Measurements from ENCODE around the gene ZNF763. TPM values are rescaled to one million over a fixed set of nuclear protein-coding genes. Genes with fewer than 3 reads are reported as not detected.
A peak's percentile ranks its signal among the peaks of the same experiment; 100 is the strongest.
"Not testable (repeated sequence)": the region's sequence is repeated elsewhere in the genome, so short reads cannot be mapped to it uniquely, and the experiment has no call there.

Gene ZNF763
- total RNA-seq, 4 donors from 2014 or later = 7.1 to 15.1 (median 9.5) TPM

GRCh38 chr19:11989112-11989456 lies 24.2 kb downstream of the ZNF763 start:
- WGBS, 2 donors (ENCODE audit: low coverage in 1 of 2) = 61 to 77% methylated on average over 7 to 9 of the region's 9 CpGs
- H3K4me3 ChIP-seq = peak overlapping the region in 3 of 4 donors; percentile 74 to 86 (median 81)
- in situ Hi-C loops (cut with MboI; ENCODE audit: low pct_ligation_motif_present in 1 of 4, low pct_unique_long_range_greater_than_20kb in 1 of 4, low sequenced_read_pairs in 3 of 4) (loop anchor here in 2 of 4 donors (25.0 kb wide), 2 partner anchors 102 to 148 kb away; partner anchors contain the start of genes ZNF20 (in 1 of the 2) and ZNF69 (in 1 of the 2)), intact Hi-C loops (cut with DNase I; ENCODE audit: low total_unique reads) (loop anchor here (5.0 kb wide), 1 partner anchor 67 kb away; no protein-coding TSS in a partner anchor)
- no peaks in the 10 kb centered on the region for H3K27me3 ChIP-seq
- H3K9me3 ChIP-seq = no peaks in the 10 kb centered on the region
- no peaks in the 10 kb centered on the region for H3K36me3 ChIP-seq
- DNase-seq = no peak
- no peak for TF ChIP-seq POLR2A (IDR thresholded peaks at IDR 0.05)
- no peak for TF ChIP-seq POLR2AphosphoS5 (IDR thresholded peaks at IDR 0.05)
- TF ChIP-seq EP300 (IDR thresholded peaks at IDR 0.05; ENCODE audit: low read depth) = no peak
- no peak for TF ChIP-seq CTCF (IDR thresholded peaks at IDR 0.05)
- peaks cover 0 to 14% (median 6%) of the 10 kb centered on the region in 4 donors for H3K4me1 ChIP-seq
- peak overlapping the region in 3 of 4 donors; percentile 89 to 94 (median 91) for H3K27ac ChIP-seq

- in situ Hi-C loops (cut with MboI; ENCODE audit: low pct_ligation_motif_present in 1 of 4, low pct_unique_long_range_greater_than_20kb in 1 of 4, low sequenced_read_pairs in 3 of 4) = loop anchor here in 2 of 4 donors (5.0 to 25.0 kb wide), 3 partner anchors 35 to 145 kb away; partner anchors contain the start of genes ZNF20 (in 1 of the 2) and ZNF69 (in 1 of the 2)
- H3K27me3 ChIP-seq; DNase-seq; H3K36me3 ChIP-seq; H3K4me3 ChIP-seq; H3K27ac ChIP-seq; intact Hi-C loops (cut with DNase I; ENCODE audit: low total_unique reads); H3K9me3 ChIP-seq: not testable (repeated sequence)
- WGBS, 2 donors (ENCODE audit: low coverage in 1 of 2) = 80 to 83% methylated on average over 2 to 4 of the region's 4 CpGs
- peaks cover 0 to 14% (median 6%) of the 10 kb centered on the region in 4 donors for H3K4me1 ChIP-seq
Observed at GRCh38 chr19:11991921-11992320, 27.1 kb downstream of the ZNF763 start.

GRCh38 chr19:11995174-11995573 lies 30.3 kb downstream of the ZNF763 start:
- Histone ChIP-seq H3K27me3 (no peaks in the 10 kb centered on the region), H3K4me1 (peaks cover 0 to 6% (median 2%) of the 10 kb centered on the region in 4 donors), H3K36me3 (no peaks in the 10 kb centered on the region), H3K27ac (no peak overlapping the region), H3K9me3 (no peaks in the 10 kb centered on the region), H3K4me3 (no peak overlapping the region)
- no peak for DNase-seq
- WGBS, 2 donors (ENCODE audit: low coverage in 1 of 2) = 93 to 100% methylated on average over 1 of the region's 1 CpG
- TF ChIP-seq POLR2AphosphoS5 (IDR thresholded peaks at IDR 0.05) (no peak), POLR2A (IDR thresholded peaks at IDR 0.05) (no peak), EP300 (IDR thresholded peaks at IDR 0.05; ENCODE audit: low read depth) (no peak), CTCF (IDR thresholded peaks at IDR 0.05) (no peak)
- in situ Hi-C loops (cut with MboI; ENCODE audit: low pct_ligation_motif_present in 1 of 4, low pct_unique_long_range_greater_than_20kb in 1 of 4, low sequenced_read_pairs in 3 of 4) (loop anchor here in 2 of 4 donors (25.0 kb wide), 2 partner anchors 108 to 142 kb away; partner anchors contain the start of genes ZNF20 (in 1 of the 2) and ZNF69 (in 1 of the 2)), intact Hi-C loops (cut with DNase I; ENCODE audit: low total_unique reads) (no loop called here)

GRCh38 chr19:12000152-12000981 lies 35.5 kb downstream of the ZNF763 start:
- intact Hi-C loops (cut with DNase I; ENCODE audit: low total_unique reads) = no loop called here
- no peaks in the 10 kb centered on the region for H3K4me1 ChIP-seq
- in situ Hi-C loops (cut with MboI; ENCODE audit: low pct_ligation_motif_present in 1 of 4, low pct_unique_long_range_greater_than_20kb in 1 of 4, low sequenced_read_pairs in 3 of 4) = no loop called here
- no peak for TF ChIP-seq POLR2AphosphoS5 (IDR thresholded peaks at IDR 0.05)
- no peak for TF ChIP-seq EP300 (IDR thresholded peaks at IDR 0.05; ENCODE audit: low read depth)
- no peak for TF ChIP-seq POLR2A (IDR thresholded peaks at IDR 0.05)
- no peak for TF ChIP-seq CTCF (IDR thresholded peaks at IDR 0.05)
- H3K9me3 ChIP-seq = no peaks in the 10 kb centered on the region
- H3K4me3 ChIP-seq = no peak overlapping the region
- H3K27ac ChIP-seq = no peak overlapping the region
- DNase-seq = no peak
- WGBS, 2 donors (ENCODE audit: low coverage in 1 of 2) = 70 to 72% methylated on average over 5 to 9 of the region's 9 CpGs
- H3K36me3 ChIP-seq = peaks cover 0 to 20% (median 0%) of the 10 kb centered on the region in 4 donors
- H3K27me3 ChIP-seq = no peaks in the 10 kb centered on the region

Data from transverse colon (tissue), 4 donors.